NCI-H446 treated with DMSO at 0.1 percent for 48 hours (cell line): ENCODE data around the gene SLX9.
"Not testable (repeated sequence)": the region's sequence is repeated elsewhere in the genome, so short reads cannot be mapped to it uniquely, and the experiment has no call there.

Experiments used
- DNase-seq: peaks from one replicate; lab custom pipeline; 2025; lab: John Stamatoyannopoulos, UW

Gene SLX9

DNA sequence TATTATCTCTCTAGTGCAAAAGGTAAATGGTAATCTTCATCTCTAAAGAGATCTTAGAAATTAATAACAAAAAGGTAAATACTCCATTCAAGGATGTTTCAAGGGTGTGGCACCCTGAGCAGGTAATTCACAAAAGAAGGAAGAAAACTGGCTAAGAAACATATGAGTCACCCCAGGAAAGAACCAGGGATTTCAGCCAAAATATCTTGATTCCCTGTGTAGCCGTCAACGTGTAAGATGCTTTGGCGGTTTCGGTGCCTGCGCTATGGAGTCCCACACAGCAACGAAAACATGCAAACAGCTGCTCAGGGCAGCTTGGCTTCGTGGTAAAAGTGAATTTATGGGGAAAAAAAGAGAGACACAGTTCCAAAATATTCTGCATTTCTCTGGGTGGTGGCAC, 22.9 kb upstream of the SLX9 start:
- no peak for DNase-seq

DNA sequence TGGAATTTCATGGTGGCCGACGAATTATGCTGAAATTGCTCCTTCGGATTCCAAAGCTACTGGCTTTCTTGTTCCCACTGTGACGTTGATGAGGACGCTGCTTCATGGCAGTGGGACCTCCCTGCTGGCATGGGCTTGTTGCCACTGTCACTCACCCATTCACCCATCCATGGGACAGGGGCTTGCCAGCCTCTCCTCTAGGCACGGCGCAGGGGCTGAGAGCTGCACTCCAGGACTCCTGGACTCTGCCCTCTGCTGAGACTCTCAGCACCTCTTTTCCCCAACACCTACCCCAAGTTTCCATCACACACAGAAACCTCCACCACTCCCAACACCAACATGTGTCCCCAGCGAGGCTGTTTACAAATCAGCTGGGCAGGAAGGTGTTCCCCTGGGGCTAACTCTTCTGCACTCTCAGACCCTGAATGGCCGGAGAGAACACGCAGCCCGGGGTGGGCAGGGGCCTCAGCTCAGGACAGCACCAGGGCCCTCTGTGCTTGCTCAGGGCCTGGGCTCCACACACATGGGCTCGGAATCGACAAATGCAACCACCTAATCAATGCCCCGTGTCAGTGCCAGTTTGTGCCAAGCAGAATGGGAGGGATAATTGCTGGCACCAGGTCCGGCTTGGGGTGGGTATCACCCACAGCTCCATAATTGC, 22.3 kb upstream of the SLX9 start:
- no peak for DNase-seq

DNA sequence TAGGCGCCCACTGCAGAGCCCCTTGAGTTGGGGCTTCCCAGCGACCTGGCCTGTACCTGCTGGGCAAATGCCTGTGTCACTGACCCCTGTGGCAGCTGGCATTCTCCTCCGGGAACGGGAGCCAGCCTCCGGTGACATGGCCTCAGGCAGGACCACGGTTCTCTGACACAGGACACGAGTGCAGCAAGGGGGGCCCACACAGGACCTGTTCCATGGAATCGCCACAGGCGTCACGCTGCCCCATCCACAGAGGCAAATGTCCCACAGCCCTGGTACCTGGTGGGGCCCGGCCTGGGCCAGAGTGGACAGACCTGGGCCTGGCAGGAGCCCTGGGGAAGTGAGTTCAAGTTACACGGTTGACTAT, 21.7 kb upstream of the SLX9 start:
- no peak for DNase-seq

GRCh38 chr21:44918581-44919033, 21.2 kb upstream of the SLX9 start:
- DNase-seq, result no peak

DNA sequence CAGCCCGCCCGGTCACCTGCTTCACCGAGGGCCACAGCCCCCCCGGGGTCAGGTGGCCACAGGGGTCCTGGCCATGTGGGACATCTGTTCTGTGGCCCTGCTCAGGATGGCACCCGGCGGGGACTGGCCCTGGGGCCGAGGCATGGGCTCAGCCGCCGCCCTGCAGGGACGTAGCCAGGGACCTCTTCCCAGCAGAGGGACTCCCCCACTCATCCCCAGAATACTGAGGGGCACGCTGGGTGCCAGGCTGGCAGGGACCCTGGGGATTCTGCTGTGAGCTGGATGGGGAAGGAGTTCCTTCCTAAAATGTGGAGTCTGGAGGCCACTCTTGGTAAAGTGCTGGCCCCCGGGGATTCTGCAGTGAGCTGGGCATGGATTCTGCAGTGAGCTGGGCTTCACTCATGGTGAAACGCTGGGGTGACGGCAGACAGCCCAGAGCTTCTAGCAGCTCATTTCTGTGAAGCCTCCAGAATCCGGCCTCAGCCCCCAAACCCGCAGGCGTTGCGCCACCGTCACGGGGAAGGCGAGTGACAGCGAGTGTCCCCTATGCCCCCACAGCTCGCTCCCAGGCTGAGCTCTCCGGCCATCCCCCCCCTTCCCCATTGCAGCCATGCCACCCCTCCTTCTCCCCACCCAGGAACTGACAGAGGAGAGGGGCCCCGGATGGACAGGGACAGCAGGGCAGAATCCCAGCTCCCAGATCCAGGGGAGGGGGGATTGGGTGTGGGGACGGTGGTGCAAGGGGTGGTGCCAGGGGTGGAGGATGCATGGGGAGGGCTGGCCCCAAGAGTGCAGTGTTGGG, 20.5 kb upstream of the SLX9 start:
- no peak for DNase-seq

GRCh38 chr21:44919913-44920693, 19.7 kb upstream of the SLX9 start:
- no peak for DNase-seq

- DNase-seq, result no peak
These were observed 18.9 kb upstream of the SLX9 start, which contains the start of gene ITGB2 for GRCh38 chr21:44920694-44921604. TSS of gene ITGB2 (minus strand) at chr21:44920899. CDS start at chr21:44910782, 10,117 bp downstream.

- no peak for DNase-seq
These were observed 17.9 kb upstream of the SLX9 start for GRCh38 chr21:44921928-44922327.

GRCh38 chr21:44923480-44924084, 16.2 kb upstream of the SLX9 start:
- DNase-seq, result no peak

GRCh38 chr21:44924606-44925377, 15.0 kb upstream of the SLX9 start:
- no peak for DNase-seq

DNA sequence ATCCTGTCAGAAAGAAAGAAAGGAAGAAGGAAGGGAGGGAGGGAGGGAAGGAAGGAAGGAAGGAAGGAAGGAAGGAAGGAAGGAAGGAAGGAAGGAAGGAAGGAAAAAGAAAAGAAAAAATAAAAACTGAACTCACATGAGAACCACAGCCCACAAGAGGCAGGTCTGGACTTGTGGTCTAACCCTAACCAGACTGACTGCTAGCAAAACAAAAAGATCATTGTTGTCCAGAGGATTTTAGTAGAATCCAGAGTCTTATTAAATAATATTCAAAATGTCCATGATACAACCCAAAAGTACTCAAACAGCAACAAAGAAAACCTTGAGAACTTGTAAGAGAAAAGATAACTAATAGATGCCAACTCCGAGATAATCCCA, 14.5 kb upstream of the SLX9 start:
- DNase-seq, result no peak

GRCh38 chr21:44926331-44927101, 13.3 kb upstream of the SLX9 start:
- no peak for DNase-seq

- DNase-seq, result no peak
These were observed 12.6 kb upstream of the SLX9 start for GRCh38 chr21:44927259-44927586.

DNA sequence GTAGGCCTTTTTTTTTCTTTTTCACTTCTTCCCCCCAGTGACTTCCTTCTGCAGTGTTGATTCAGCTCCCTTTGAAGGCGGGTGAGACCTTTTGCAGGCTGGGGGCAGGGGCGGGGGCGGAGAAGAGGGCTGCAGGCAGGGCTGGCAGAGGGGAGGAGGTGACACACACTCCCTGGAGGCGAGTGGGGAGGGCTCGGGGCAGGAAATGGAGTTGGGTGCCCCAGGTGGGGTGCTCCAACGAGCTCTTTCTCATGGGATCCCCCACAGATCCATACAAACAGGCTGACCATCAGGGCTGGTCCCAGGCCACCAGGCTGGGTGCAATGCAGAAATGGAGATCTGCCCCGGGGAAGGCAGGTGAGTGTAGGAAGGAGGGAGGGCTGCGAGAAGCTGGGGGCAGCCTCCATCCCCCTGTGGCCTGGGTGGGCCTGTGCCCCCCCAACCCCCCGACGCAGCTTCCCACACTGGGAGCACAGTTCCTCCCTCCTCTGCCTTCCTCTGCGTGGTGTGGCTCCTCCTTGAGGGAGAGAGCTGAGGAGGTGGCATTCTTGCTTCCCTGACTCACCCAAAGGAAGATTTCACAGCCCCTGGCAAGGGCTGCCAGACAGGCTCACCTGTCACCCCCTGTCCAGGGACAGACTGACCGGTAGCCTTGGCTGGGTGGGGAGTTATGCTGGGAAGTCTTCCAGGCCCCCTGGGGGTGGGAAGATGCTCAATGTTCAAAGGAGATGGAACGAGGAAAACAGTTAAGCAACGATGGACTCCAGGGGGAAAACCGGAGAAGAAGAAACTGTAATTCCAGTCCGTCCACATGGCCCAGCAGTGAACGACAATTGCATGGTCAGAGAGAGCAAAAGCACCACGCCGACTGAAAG, 12.0 kb upstream of the SLX9 start:
- no peak for DNase-seq

DNA sequence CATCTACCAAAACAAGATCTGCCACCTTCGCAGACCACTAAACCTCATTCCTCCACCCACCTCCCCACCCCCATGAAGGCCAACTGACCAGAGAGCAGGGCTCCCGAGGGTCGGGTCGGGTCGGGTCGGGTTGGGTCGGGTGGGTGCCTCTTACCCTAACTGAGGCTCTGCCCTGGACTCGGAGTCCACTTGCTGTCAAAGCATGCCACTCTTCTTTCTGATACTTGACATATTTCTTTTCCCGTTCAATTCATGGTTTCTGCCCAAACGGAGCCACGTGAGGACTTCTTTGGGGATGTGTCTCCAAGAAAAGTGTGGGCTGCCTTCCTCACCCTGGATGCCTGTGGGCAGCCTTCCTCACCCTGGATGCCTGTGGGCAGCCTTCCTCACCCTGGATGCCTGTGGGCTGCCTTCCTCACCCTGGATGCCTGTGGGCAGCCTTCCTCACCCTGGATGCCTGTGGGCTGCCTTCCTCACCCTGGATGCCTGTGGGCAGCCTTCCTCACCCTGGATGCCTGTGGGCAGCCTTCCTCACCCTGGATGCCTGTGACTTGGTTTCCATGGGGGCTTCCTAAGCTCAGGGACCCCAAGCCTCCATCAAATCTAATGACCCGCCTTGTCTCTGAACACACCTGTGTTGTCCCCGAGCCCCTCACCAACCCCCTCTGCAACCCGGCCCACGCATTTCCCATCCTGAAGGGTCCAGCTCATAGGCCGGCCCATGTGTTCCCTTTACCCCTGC, 11.2 kb upstream of the SLX9 start:
- DNase-seq, result not testable (repeated sequence)

- DNase-seq, result no peak
These were observed 10.5 kb upstream of the SLX9 start for GRCh38 chr21:44929242-44929798.

DNA sequence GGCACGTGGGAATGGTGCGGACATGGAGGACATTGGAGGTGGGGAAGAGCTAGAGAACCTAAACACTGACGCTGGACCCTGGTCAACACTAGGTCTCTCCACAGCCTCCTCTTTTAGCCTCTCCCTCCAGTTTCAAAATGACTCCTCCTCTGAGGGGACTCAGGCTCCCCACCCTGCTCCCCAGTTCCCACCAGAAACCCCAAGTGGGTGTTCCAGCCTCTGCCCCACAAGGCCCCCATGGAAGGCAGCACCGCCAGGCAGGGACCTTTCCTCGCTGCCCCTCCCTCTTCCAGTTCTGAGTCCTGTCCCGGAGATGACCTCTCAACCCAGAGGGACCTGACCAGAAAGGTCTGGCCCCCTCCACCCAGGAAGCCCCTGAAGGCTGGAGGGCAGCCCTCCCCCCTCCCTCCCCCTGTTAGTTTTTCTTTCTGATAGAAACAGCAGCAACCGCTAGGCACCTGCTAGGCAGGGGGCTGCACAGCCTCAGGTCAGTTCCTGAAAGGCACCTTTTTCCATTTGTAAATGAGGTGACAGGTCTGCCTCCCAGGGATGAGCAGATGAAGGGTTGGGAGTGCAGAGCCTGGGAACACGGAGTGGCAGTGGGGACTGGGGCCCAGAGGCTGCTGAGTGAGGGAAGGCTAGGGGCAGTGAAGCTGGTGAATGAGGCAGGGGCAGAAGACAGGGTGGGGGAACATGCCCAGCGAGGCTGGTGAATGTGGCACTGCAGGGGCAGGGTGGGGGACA, 9.9 kb upstream of the SLX9 start:
- no peak for DNase-seq
